NCI-H2196 (cell line): ENCODE measurements around the gene KXD1.

Source experiments
- DNase-seq: peaks from one replicate; lab custom pipeline; 2025; ENCODE audit not compliant: unreplicated experiment; lab: John Stamatoyannopoulos, UW

The KXD1 gene

DNA sequence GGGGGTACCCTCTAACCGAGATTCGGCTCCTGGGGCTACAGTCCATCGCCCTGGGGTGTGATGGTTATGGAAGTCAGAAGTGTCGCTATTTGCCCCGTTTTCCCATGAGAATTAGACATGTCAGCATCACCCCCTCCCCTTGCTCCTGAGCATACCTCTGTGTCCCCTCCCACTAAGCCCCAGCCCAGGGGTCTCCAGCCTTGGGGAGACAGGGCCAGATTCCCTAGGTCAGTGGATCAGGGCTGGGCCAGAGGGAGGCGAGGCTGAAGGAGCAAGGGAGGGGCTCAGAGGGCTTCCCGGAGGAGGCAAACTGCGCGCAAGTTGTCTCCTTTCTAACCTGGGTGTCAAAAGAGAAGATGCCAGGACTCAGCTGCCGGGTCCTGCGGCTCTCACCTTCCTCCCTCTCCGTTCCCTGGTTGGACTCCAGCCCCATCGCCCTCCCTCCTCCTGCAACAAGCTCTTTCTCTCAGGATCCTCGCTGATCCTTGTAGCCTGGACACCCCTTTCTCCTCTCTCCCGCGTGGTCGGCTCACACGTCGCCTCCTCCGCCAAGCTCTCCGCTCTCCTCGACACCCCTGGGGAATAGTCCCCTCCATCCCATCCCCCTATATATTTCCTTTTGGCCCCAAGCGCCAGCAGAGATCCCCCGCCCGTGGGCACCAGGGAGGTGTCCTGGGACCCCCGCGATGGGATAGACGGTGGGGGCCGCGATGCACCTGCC is 54.5 kb downstream of the KXD1 start:
- no peak for DNase-seq

DNA sequence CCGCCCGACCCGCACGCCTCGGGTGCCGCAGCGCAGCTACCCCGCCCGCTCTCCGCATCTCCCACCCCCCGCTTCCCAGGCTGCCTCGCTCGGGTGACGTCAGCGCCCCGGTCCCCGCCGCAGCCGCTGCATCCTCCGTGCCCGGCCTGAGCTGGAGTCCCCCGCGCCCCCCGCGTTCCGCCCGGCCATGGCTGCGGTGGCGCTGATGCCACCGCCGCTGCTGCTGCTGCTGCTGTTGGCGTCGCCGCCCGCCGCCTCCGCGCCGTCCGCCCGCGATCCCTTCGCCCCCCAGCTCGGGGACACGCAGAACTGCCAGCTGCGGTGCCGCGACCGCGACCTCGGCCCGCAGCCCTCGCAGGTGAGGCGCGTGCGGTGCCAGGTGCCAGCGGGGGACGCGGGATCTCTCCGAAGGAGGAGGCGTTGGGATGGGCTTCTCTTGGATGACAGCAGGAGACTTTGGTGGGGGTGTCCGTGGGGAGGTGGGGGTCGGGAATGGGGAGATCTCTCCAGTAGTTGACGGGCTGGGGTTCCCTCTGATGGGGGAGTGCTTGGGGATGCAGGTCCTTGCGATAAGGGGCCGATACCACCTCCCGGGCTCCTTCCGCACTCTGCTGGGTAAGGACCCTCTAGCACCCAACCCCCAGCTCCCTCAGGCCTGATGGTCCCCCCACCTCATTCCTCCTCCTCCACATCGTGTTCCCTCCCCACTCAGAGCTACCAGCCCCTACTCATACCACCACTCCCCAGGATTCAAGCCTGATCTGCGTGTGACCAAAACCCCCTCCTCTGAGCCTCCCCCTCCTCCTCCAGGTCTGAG is 55.3 kb downstream of the KXD1 start, which contains the start of gene TMEM59L:
Gene TMEM59L, plus strand, starts transcription at position 99 of the 817 bp plus-strand sequence. Its CDS starts 89 bp downstream, at position 188.
- no peak for DNase-seq

DNA sequence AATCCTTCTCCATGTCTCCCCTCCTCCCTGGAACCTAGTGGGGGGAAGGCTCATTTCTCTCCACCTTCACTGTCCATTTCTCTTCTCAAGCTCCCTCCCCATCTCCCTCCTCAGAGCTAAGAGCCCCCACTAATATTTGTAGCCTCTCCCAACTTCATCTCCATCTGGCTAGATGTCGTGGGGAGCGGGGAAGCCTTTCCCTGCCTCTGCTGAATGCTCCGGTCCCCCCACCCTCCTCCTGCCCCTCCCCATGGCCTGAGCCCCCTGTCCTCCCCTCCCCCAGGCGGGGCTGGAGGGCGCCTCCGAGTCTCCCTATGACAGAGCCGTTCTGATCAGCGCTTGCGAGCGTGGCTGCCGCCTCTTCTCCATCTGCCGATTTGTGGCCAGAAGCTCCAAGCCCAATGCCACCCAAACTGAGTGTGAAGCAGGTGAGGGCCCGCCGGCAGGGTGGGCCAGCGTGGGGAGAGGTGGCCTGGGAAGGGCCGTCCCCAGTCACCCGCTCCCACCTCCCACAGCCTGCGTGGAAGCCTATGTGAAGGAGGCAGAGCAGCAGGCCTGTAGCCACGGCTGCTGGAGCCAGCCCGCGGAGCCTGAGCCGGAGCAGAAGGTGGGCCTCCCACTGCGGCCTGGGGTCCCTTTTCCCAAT is 56.0 kb downstream of the KXD1 start:
- no peak for DNase-seq

DNA sequence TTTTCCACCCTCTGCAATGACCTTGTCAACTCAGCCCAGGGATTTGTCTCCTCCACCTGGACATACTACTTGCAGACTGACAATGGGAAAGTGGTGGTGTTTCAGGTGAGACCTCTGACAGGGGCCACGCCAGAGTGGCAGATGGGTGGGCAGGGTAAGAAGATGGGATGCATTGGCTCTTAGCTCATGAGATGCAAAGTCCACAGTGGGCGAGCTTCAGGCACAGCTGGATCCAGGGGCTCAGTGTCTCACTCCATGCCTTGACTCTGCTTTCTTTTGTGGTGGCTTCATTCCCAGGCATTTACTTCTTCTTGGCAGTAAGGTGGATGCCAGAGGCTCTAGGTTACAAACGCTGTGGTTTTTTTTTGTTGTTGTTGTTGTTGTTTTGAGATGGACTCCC is 58.4 kb downstream of the KXD1 start:
- no peak for DNase-seq

DNA sequence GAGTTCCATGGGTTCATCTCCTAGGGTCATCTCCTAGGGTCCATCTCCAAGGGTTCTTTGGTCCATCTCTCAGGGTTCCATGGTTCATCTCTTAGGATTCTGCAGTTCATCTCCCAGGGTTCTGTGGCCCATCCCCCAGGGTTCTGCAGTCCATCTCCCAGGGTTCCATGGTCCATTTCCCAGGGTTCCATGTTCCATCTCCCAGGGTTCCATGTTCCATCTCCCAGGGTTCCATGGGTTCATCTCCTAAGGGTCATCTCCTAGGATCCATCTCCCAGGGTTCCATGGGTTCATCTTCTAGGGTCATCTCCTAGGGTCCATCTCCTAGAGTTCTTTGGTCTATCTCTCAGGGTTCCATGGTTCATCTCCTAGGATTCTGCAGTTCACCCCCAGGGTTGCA is 59.9 kb downstream of the KXD1 start:
- no peak for DNase-seq

DNA sequence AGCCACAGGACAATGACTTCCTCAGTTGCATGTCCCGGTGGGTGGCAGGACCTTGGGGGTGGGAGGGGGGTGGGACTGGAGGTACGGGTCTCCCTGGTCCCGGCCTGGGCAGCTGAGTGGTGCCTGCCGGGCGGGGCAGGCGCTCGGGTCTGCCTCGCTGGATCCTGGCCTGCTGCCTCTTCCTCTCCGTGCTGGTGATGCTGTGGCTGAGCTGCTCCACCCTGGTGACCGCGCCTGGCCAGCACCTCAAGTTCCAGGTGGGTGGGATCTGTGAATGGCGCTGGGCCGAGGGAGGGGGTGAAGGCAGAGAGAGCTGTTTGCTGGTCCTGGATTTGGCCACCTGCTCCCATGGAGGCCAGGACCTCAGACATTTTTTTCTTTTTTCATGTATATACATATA is 60.6 kb downstream of the KXD1 start:
- DNase-seq: no peak
